COR-L47 (cell line): ENCODE measurements around the gene ADPRHL1.
"Not testable (repeated sequence)": the region's sequence is repeated elsewhere in the genome, so short reads cannot be mapped to it uniquely, and the experiment has no call there.

ENCODE experiments used
- DNase-seq: peaks from one replicate; lab custom pipeline; 2025; lab: John Stamatoyannopoulos, UW

ADPRHL1 gene

DNA sequence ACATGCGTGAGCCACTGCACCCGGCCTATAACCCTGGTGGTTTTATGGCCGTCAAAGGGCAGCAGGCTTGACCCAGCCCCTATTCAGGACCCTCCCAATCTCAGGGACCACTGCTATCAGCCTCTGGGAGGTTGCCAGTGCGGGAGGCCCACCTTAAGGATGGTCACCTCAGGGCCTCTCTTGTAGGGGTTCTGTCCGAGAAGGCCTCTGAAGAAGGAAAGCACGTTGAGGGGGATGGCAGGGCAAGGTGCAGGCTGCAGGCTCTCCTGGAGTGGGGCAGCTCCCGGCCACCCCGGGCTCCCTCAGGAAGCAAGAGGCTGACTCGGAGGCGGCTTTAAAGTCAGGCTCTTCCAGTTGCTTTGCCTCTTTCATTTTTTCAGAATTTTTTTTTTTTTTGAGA, 83.4 kb downstream of the ADPRHL1 start:
- DNase-seq: no peak

DNA sequence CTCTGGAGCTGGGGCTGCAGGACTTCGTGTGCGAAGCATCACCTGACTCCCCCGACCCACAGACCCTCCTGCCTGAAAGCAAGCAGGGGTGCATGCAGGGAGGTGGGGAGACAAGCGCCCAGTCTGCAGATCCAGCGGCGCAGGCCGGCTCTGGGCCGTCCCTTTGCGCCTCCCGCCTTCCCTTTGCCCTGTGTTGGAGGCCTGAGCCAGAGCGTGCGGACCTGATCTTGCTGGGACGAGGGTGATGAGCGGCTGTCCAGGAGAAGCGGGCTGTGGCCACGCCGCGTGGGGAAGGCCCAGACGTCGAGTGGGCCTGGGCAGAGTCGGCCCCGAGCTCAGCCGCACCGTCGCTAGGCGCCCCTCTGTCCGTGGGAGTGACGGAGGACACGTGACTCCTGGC, 84.1 kb downstream of the ADPRHL1 start:
- DNase-seq: no peak

DNA sequence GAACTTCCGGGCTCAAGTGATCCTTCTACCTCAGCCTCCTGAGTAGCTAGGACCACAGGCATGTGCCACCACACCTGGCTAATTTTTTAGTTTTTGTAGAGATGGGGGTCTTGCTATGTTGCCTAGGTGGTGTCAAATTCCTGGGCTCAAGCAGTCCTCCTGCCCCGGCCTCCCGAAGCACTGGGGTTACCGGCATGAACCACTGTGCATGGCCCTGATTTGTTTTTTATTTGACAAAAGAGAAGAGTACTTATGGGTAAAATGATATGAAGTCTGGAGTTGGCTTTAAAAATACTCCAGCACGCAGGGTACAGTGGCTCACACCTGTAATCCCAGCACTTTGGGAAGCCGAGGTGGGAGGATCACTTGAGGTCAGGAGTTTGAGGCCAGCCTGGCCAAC, 84.9 kb downstream of the ADPRHL1 start:
- DNase-seq: not testable (repeated sequence)

DNA sequence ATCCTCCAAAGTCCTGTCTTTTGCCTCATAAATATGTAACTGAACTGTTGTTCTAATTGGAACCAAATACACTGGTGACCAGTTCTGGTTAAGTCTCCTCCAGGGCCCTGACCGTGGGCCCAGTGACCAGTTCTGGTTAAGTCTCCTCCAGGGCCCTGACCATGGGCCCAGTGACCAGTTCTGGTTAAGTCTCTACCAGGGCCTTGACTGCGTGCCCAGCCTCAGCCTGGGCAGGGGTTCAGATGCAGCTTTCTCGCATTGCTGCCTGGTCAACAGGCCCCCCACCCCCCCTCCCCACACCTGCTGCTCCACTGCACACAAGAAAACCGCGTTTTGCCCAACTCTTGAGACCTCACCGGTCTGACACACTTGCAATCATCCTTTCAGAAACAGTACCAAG, 85.5 kb downstream of the ADPRHL1 start:
- no peak for DNase-seq

DNA sequence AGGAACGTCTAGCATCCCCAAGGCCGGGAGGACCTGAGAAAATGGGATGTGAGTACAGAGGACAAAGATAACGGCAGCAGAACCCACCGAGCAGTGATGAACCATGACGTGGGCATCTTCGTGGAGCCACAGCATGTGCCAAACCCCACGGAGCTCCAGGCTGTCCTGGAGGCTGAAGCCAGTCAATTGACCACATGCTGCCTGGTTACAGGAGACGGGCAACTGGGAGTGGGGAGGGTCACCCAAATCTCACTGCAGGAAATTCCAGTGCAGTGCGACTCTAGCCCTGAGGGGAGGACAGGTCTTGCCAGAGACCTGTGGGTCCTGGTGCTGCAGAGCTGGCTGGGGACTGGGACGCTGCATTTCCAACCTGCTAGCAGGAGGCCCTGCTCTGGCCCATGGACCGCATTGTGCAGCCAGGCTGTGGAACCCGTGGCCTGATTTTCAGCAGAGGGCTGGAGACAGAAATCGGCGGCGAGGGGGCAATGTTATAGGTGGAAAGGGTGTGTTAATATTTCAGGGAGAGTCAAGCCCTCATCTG, 86.2 kb downstream of the ADPRHL1 start:
- no peak for DNase-seq

DNA sequence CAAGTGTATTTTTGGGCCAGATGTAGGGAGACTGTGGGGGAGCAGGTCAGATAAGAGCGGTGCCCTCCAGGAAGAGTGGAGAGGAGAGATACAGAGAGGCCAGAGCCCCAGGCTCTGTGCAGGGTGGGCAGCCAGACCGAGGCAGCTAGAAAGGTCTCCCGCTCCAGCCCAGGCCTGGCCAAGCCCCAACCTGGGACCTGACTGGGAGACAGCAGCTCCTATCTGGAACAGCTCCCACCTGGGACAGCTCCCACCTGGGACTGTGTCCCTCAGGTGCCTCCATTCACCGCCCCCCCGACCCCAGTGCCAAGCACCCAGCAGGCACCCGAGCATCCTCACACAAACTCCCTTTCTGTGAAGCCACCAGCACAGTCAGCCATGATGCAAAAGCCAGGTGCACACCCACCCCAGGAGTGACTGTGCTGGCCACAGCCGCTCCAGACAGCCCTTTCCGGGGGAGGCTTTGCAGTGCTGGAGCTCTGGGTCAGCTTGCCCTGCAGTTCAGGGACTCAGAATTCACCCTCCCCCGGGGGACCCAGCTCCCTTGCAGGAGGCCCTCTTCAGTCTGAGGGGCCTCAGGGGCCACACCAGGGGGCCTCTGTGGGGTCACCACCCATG, 87.2 kb downstream of the ADPRHL1 start:
- DNase-seq: no peak

DNA sequence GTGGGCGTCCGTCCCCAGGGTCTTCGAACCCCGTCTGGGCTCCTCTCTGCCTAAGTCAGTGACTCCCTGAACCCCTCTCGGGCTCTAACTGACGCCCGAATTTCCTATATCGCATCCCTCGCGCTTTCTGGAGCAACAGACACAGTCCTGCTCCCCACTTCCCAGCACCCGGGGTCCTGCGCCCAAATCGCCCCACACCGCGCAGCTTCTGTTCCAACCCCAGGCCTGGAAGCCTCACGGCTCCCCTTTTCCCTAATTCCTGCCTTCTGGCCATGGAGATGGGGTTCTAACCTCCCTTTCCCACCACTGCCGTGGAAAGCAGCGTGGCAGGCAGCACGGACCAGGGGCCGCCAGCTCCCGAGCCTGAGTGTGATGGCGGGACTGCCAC, 87.7 kb downstream of the ADPRHL1 start:
- DNase-seq: no peak

DNA sequence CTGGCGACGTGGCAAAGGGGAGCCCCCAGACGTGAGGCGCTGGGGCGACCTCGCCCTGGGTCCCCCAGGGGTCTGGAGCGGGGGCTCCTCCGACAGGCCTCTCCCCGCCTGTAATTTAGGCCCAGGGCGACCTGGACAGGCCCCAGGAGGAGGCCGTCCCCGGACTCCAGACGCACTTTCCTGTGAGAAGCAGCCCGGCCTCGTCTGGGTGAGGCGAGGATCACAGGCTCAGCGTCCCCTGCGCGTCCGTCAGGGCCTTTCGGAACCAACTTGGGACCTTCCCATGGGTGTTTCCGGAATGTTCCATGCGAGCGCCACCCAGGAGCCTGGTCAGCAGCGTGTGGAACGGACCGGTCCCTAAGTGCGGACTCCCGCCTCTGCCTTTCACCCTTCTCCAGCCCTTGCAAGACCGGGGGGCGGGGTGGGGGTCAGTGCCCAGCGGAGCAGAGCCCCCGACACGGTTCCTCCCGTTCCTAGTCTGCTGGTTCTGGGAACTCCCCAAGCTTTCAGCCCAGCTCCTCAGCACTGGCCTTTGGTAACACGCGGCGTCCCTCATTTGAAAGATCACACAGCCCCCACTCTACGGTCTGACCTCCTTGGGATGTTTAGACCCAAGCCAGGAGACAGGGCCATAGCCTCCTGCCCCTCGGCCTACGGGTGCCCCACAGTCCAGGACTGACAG, 88.2 kb downstream of the ADPRHL1 start:
- no peak for DNase-seq

DNA sequence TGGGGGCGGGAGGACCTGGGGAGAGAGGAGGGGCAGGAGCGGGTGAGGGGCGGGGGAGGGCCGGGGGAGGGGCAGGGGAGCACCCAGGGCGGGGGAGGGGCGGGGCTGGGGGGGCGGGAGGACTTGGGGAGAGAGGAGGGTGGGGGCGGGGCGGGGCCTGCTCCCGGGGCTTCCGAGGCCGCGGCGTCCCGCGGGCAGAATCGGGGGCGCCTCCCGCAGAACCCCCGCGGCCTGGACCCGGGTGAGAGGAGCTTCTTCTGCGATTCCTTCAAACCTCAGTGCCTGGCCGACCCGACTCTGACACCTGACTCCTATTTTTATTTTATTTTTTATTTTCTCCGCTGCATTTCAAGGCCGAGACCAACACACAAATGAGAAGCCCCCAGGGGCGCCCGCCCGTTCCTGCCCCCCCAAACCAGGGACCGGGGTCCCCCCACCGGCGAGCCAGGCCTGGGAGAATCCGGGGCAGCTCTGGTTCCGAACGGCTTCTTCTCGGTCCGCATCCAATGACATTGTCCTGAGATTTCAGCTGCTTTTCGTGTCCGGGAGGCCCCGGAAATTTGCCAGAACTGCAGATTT, 88.9 kb downstream of the ADPRHL1 start:
- no peak for DNase-seq

DNA sequence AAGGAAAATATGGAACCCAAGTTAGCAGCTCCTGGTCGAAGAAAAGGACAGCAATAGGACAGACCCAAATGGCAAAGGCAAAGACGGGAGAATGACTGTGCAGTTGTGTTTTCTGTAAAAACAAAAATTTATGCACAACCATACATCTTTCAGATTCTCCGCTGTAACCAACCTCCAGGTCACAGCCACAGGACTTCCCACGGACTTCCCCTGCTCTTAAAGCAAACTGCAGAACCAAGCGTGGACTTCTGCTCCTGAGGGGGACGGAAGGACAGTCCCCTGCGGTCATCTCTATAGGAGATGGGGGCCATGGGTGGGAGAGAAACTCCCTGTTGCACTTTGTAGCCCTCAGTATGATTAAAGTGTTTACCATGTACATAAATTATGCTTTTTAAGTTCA, 91.9 kb downstream of the ADPRHL1 start:
- no peak for DNase-seq

DNA sequence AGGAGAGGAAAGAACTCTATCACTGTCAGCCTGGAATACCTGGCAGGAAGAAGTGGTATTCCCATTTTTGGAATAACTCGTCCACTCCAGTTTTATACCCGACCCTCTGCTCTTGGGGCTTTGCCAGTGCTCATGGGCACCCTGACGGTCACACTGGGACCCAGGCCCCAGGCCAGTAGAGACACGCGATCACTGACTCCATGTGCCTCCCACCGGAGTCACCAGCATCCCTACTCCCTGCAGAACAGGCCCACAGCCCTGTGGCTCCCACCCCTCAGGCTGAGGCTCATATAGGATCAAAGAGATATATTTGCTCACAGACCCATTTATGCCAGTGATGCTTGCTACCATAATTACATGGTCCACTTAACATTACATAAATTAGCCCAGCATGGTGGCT, 92.8 kb downstream of the ADPRHL1 start:
- no peak for DNase-seq

DNA sequence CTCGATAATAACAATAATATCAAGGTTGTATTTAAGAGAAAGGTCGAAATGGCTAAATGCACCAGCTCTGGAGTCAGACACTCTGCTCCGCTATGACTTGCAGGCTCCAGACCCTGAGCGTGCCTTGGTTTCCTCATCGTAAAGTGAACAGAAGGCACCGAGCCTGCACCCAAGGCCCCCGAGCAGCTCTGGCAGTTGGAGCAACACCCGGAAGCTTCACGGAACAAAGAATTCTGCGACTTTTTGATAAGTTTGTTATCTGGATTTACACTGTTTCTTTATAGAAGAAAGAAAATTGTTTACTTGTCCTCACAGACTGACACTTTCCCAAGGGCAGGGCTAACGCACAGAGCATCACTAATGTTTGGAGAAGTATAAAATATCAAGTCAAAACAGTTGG, 93.7 kb downstream of the ADPRHL1 start:
- DNase-seq: no peak

DNA sequence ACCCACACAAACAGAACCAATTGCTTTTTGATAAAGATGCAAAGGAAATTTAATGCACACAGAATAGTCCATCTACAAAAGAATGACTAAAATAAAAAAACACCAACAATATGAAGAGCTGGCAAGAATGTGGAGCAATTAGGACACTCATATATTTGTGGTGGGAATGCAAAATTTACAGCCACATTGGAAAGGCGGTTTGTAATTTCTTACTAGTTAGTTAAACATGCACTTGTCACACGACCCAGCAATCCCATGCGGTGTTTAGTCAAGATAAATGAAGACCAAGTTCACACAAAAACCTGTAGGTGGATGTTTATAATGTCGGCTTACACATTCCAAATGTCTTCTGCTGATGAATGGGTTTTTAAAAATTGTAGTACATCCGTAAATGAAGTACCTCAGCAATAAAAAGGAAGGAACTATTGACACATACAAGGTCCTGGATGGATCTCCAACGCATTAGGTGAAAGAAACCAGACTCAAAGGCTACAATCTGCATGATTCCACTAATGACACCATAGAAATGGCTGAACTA, 94.6 kb downstream of the ADPRHL1 start:
- no peak for DNase-seq

DNA sequence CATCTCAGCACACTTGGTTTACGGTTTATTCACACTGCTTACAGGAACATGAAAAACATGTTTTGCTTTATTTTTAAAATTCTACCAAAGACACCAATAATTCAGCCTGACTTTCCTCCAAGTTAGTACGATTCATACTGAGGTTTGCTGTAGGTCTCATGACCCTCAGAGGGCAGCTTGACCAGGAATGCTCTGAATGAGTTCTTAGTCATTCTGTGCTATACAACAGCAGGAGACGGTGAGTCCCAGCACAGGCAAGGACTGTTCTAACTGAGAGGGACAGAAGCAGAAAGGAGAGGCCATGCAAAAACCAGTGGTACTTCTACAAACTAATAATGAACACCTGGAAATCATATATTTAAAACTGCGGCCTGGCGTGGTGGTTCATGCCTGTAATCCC, 95.8 kb downstream of the ADPRHL1 start:
- no peak for DNase-seq

DNA sequence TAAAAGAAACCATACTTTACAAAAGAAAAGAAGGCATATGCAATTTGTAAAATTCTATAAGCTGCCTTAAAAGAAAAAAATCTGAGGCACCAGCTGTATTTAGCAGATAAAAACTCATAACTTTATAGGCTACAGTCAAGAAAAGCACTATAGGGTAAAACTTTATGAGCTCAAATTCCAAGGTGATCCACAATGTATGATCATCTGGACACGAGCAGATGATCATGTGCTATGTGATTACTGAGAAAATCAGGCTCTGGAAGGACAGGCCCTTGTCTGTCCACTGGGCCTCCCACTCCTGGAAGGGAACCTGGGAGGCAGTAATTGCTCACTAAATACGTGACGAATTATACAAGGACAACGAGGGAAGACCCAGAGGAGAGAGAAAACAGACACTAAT, 96.7 kb downstream of the ADPRHL1 start:
- no peak for DNase-seq

DNA sequence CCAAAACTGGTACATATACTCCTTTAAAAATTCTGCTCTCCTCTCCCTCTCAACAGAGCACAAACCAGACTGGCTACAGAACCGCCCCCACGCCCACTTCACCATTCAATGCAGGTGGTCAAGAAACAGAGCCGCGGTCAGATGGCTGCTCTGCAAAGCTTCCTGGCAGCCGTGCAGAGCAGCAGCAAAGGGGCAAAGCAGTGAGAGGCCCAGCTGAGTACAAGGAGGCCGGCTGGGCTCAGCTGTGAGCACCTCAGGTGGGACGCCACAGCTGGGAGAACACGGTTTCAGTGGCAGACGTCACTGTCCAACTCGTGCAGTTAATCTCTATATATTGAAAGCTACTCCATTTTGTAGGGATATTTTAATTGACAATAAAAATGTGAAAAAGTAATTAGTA, 97.7 kb downstream of the ADPRHL1 start:
- DNase-seq: no peak

DNA sequence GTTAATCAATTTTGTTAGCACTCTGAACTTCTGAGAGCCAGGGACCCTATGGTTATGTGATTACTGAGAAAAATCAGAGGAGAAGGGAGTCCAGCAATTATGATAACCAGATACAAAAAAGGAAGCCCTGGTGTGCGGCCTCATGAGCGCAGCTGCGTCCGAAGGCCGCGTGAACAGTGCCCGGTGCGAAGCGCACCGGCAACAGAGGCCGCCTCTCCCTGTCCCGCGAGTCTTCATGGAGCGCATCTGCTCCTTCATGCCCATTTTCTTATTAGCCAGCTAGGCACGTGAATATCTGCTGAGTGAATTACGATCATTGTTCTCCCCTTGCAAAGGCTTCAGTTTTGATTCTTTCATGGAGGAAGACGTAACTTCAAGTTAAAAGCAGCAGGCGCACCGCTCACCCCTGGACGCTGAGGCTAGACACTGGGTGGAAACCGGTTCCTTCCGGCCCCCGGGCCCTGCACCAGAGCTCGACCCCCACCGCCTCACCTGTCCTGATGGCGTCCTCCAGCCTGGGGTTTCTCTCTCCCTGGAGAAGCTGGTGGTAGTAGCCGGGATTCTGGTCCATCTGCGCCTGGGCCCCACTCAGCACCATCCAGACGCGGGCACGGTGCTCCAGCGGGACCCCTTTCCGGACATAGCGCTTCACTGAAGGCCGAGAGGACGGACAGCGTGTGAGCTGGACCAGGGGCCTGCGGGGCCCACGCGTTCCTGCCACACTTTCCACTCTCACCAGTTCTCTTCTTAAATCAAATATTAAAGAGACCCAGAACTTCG, 98.3 kb downstream of the ADPRHL1 start:
- DNase-seq: no peak

DNA sequence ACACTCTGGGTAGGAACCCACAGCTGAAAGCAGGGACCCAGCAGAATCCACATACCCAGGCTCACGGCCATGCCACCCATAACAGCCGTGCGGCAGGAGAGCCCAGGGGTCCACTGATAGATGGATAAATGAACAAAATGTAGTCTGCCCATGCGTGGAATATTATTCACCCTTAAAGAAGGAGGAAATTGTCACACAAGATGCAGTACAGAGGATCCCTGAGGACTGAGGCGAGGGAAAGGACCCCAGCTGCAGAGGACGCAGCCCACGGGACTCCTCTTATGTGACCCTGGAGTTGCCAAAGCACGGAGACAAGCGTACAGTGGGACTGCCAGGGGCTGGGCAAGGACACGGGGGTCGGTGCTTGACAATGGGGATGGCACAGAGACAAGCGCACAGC, 100.0 kb downstream of the ADPRHL1 start:
- no peak for DNase-seq

DNA sequence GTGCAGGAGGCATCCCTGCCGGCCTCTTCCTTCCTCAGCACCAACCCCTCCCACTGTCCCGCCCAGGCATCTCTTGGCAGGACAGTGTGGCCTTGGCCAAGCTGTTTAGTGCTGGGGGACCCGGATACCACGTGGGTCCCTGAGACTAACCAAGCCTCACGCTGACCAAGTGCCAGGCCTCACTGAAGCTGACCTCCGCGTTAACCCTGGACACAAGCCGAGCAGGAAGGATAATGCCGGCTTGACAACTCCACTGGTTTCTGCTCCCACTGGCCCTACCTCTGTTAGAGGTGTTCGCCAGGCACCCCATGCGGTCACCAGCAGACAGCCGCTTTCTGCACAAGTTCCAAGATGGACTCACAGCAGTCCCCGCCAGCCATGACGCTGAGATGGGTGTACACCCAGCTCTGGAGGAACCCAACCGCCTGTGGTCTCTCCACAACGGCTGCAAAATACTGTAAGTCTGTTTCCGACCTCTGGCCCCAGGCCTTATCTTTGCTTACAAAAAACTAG, 101.7 kb downstream of the ADPRHL1 start:
- DNase-seq: no peak

DNA sequence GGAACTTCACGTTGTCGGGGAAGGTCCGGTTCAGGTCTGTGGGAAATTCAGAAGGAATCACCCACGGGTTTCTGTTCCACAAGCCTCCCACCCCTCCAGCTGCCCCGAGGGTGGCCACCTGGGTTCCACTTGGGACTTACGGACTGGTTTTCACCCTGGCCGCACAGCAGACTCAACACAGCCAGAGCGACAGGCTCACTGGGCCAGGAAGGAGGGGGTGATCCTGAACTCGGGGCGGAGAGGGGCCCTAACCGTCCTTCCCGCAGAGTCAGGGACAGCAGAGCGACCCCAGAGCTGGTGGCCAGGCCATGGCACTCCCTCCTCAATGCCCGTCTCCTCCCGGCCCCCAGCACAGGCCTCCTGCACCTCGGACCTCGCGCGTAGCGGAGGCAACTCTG, 102.4 kb downstream of the ADPRHL1 start:
- DNase-seq: no peak

DNA sequence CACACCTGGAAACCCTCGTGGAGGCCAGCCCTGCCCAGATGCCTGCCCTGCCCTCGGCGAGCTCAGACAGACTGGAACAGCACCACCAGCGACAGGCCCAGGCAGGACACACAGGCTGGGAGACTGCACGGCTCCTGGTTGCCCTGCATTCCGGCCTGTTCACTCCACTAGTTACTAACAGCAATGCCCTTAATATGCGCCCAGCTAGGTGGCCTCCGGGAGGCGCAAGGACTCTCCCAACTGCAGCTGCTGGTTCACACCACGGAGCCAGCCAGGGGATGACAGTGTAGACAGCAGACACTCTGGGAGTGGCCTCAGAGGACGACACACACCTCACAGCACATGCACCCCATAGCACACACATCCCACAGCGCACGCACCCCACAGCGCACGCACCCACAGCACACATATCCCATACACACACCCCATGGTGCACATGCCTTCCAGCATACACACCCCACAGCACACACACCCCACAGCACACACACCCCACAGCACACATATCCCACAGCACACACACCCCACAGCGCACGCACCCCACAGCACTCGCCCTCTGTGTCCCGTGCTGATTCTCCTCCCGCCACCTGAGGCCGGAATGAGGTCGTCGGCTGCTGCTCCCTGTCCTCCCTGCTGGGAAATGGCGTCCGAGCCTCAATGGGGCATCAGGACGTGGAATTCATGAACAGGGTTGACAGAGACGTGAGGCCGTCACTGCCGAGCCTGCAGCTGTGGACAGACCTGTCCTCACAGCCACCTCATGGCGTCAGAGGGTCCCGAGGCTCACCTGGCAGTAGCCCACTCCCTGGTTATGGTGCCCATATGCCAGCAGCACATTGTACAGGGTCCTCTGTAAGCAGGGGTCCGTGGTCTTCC, 103.0 kb downstream of the ADPRHL1 start:
- DNase-seq: no peak
